Heart right ventricle (tissue), 16 donors: ENCODE results near the gene SLC36A3. TPM values are rescaled to one million over a fixed set of nuclear protein-coding genes. Genes with fewer than 3 reads are reported as not detected.

Experiments used
- ATAC-seq, 8 donors: fragments of 200-7000 bp; cut with Tn5 transposase; one replicate each; pipeline ENCODE4 v1.9.1; 2020; ENCODE audit warnings: mild to moderate bottlenecking in 8 of 8, moderate library complexity in 8 of 8, moderate number of reproducible peaks in 1 of 8
- DNase-seq, 2 donors: peaks; one replicate each; pipeline ENCODE4 v3.0.0-alpha.2; 2020
- H3K27ac ChIP-seq, 10 donors: fragments of 200-600 bp; sonication (generic) in 2 of 10; one replicate each; pipeline versions ENCODE4 v1.5.0 to v1.8.0; 2020 to 2022; ENCODE audit warnings: mild to moderate bottlenecking in 3 of 10
- H3K27me3 ChIP-seq, 7 donors: fragments of 200-600 bp; one replicate each; pipeline ENCODE4 v1.8.0; 2021 to 2022; ENCODE audit warnings: mild to moderate bottlenecking in 2 of 7
- H3K36me3 ChIP-seq, 9 donors: fragments of 200-600 bp; sonication (generic) in 1 of 9; one replicate each; pipeline versions ENCODE4 v1.5.0 to v1.8.0; 2020 to 2022; ENCODE audit warnings: mild to moderate bottlenecking in 2 of 9
- H3K4me1 ChIP-seq, 9 donors: fragments of 200-600 bp; sonication (generic) in 1 of 9; one replicate each; pipeline versions ENCODE4 v1.5.0 to v1.8.0; 2020 to 2022; ENCODE audit warnings: mild to moderate bottlenecking in 4 of 9
- H3K4me3 ChIP-seq, 10 donors: fragments of 200-600 bp; sonication (generic) in 2 of 10; one replicate each; pipeline versions ENCODE4 v1.5.0 to v1.8.0; 2020 to 2022; ENCODE audit warnings: mild to moderate bottlenecking in 7 of 10, moderate library complexity in 2 of 10
- H3K9me3 ChIP-seq, 11 donors: fragments of 200-600 bp in 10 of 11; sonication (generic) in 2 of 11; one replicate each; pipeline versions ENCODE4 v1.5.0 to v1.8.0; 2013 to 2022; ENCODE audit warnings: mild to moderate bottlenecking in 2 of 11, control low read depth in 1 of 11, moderate library complexity in 1 of 11
- WGBS, 2 donors: extraction: QIAGEN DNeasy Blood & Tissue Kit; methylation state at CpG; one replicate each; pipeline ENCODE4 v1.1.7; 2013; ENCODE audit warnings: inconsistent platforms in 1 of 2; 5-methylcytosine and 5-hydroxymethylcytosine counted together
- intact Hi-C, 10 donors: fragments of 100-400 bp; cut with DNase I; formaldehyde crosslinking; loops; one replicate each; pipeline versions ENCODE4 v1.11.1 to v1.14.2; 2022
- polyA plus RNA-seq, 2 donors: library from polyadenylated mRNA; stranded (reverse); fragments of 200-250 nt; gene quantifications; one replicate each; pipeline ENCODE4 v1.2.3, GENCODE V29; 2013
- total RNA-seq, 10 donors: library from RNA; stranded (reverse); fragmentation: NEBNext Ultra II Directional in 3 of 10; extraction: Animal tissue kit (Norgen Biotek cat#: 25700) in 3 of 10; gene quantifications; one replicate each; pipeline versions ENCODE4 v1.2.1 to v1.2.4, GENCODE V29; 2021 to 2023
- TF ChIP-seq, protein P1 (sequence below), 9 donors: fragments of 200-600 bp; sonication (generic) in 2 of 9; IDR thresholded peaks; one replicate each; pipeline versions ENCODE4 v1.5.0 to v1.8.0; 2021 to 2022; ENCODE audit warnings: antibody characterized with exemption in 9 of 9, mild to moderate bottlenecking in 5 of 9, moderate library complexity in 1 of 9
- donor health status: Arrhythmogenic right ventricular cardiomyopathy.
- donor health status: ischemic (EF 13 %, LVEDD 7.1; RV severe dilation, severe dysfunction).
- donor health status: healthy with polysubstance abuse.
- donor health status: DM: no; HTN: yes; CAD: no.
- donor health status: DM: no; HTN: no; CAD: no.
- donor health status: ischemic (EF 25% LVEDD 6.9; RV normal size, moderate dysfunction).
- donor health status: ischemic (EF 25% LVEDD 5.7; RV mildly dilated, moderate dysfunction).
- donor health status: healthy.
- donor health status: DM: yes; HTN: yes; CAD: no.
- donor health status: Ischemic cardiomyopathy.
- donor health status: ischemic (EF 35%, LVEDD 5.7; RV mildly dilated, moderate dysfunction).
- donor health status: nonischemic (EF 11% LVEDD 7.7; RV severe dilation, severe dysfunction).
- donor health status: DM: yes; HTN: yes; CAD: no.
- donor health status: PGD.
- donor health status: ischemic (EF 29% LVEDD 5.4; RV normal size, mild dysfunction).
- donor health status: nonischemic (EF 23%, LVEDD 6.1; RV moderate dilation, normal function).

Gene SLC36A3
- total and polyA plus RNA-seq, 12 donors: not detected

DNA sequence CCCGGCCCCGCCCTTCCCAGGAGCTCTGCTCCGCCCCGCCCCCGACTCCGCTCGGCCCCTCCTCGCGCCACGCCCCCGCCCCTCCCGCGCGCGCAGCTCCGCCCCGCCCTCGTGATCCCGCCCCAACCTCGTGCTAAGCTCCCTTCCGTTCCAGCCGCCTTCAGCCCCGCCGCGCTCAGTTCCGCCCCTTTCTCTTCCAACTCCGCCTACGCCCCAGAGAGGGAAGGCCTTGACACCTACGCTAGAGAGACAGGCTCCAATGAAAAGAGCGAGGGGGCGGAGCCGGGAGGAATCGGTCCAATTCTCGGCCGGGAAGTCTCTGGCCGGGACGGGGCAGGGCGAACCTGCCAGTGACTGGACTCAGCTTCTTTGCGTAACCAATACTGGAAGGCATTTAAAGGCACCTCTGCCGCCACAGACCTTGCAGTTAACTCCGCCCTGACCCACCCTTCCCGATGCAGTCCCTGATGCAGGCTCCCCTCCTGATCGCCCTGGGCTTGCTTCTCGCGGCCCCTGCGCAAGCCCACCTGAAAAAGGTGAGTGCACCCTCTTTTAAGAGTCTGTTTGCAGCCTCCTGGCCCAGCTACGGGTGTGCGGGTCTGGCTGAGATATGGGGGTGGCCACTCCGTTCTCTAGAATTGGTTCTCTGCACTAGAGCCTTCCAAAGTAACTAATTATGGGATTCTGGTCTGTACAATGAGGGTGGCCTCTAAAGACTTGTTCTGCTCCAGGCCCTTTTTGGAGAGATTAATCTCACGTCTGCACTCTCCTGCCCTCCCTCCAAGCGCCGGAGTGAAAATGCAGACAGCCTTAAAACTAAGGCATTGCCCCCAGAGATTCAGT, 50.6 kb downstream of the SLC36A3 start, which contains the start of gene GM2A:
GM2A (plus strand) TSS at position 424 of the 843 bp plus-strand sequence; CDS start at position 456, 32 bp downstream.
- 1% methylated on average over 48 to 52 of the region's 52 CpGs for WGBS, 2 donors
- no peaks in the 10 kb centered on the region for H3K36me3 ChIP-seq
- H3K4me1 ChIP-seq: peaks cover 0 to 55% (median 31%) of the 10 kb centered on the region in 9 donors
- H3K27me3 ChIP-seq: no peaks in the 10 kb centered on the region
- intact Hi-C loops: no loop called here
- TF ChIP-seq, protein P1, sequence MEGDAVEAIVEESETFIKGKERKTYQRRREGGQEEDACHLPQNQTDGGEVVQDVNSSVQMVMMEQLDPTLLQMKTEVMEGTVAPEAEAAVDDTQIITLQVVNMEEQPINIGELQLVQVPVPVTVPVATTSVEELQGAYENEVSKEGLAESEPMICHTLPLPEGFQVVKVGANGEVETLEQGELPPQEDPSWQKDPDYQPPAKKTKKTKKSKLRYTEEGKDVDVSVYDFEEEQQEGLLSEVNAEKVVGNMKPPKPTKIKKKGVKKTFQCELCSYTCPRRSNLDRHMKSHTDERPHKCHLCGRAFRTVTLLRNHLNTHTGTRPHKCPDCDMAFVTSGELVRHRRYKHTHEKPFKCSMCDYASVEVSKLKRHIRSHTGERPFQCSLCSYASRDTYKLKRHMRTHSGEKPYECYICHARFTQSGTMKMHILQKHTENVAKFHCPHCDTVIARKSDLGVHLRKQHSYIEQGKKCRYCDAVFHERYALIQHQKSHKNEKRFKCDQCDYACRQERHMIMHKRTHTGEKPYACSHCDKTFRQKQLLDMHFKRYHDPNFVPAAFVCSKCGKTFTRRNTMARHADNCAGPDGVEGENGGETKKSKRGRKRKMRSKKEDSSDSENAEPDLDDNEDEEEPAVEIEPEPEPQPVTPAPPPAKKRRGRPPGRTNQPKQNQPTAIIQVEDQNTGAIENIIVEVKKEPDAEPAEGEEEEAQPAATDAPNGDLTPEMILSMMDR (IDR thresholded peaks at IDR 0.05): no peak
- H3K27ac ChIP-seq: peak within 1 kb of the TSS in 9 of 10 donors; percentile 75 to 92 (median 80)
- DNase-seq (peak; percentile 99 to 100), ATAC-seq (peak; percentile 96 to 98 (median 98))
- H3K9me3 ChIP-seq: no peaks in the 10 kb centered on the region
- peak within 1 kb of the TSS; percentile 58 to 93 (median 80) for H3K4me3 ChIP-seq

GRCh38 chr5:151251621-151252020, 51.9 kb downstream of the SLC36A3 start:
- Histone ChIP-seq H3K4me3 (peak overlapping the region in 1 of 10 donors; percentile 52), H3K36me3 (no peaks in the 10 kb centered on the region), H3K27ac (peak overlapping the region in 1 of 10 donors; percentile 85), H3K4me1 (peaks cover 0 to 42% (median 26%) of the 10 kb centered on the region in 9 donors), H3K27me3 (no peaks in the 10 kb centered on the region), H3K9me3 (no peaks in the 10 kb centered on the region)
- DNase-seq (no peak), ATAC-seq (no peak)
- intact Hi-C loops: no loop called here
- TF ChIP-seq, protein P1 (IDR thresholded peaks at IDR 0.05): no peak
- WGBS, 2 donors: 93 to 96% methylated on average over 4 of the region's 4 CpGs

GRCh38 chr5:151251001-151251551, 52.5 kb downstream of the SLC36A3 start:
- ATAC-seq: no peak
- WGBS, 2 donors: 92 to 96% methylated on average over 5 of the region's 5 CpGs
- TF ChIP-seq, protein P1 (IDR thresholded peaks at IDR 0.05): no peak
- intact Hi-C loops: no loop called here
- no peaks in the 10 kb centered on the region for H3K9me3 ChIP-seq
- DNase-seq: no peak
- no peak overlapping the region for H3K27ac ChIP-seq
- H3K4me3 ChIP-seq: no peak overlapping the region
- no peaks in the 10 kb centered on the region for H3K27me3 ChIP-seq
- H3K4me1 ChIP-seq: peaks cover 0 to 36% (median 26%) of the 10 kb centered on the region in 9 donors
- H3K36me3 ChIP-seq: no peaks in the 10 kb centered on the region

DNA sequence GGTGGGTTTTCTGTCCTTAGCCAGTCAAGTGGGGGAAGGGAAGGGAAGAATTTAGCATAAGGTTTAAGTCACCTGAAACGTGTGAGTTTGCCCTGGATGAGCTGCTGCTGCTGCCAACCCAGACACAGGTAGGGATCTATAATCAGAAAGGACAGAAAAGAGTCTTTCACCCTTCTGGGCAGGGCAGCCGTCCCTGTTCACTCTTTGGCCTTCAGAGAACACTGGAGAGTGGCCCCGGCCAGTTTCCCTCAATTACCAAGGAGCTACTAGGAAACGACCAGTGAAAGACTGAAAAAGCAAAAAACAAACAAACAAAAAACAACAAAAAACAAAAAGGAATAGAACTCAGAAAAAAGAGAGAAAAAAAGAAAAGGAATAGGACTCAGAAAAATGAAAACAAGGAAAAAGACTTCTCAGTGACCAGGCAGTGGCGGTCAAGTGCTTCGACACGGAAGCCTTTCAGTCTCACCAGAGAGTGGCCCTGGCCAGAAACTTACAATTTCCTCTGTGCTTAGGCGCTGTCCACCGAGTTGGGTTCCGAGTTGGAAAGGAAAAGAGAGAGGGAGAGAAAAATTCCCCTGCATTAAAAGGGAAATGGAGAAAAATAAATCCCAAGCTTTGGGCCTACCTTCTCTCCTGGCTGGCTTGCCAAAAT, 53.1 kb downstream of the SLC36A3 start:
- no peak overlapping the region for H3K27ac ChIP-seq
- intact Hi-C loops: no loop called here
- TF ChIP-seq, protein P1 (IDR thresholded peaks at IDR 0.05): no peak
- no peaks in the 10 kb centered on the region for H3K36me3 ChIP-seq
- no peak overlapping the region for H3K4me3 ChIP-seq
- no peak for DNase-seq
- peaks cover 0 to 30% (median 21%) of the 10 kb centered on the region in 9 donors for H3K4me1 ChIP-seq
- no peaks in the 10 kb centered on the region for H3K9me3 ChIP-seq
- H3K27me3 ChIP-seq: no peaks in the 10 kb centered on the region
- WGBS, 2 donors: 88% methylated on average over 10 of the region's 10 CpGs
- no peak for ATAC-seq
